Lower leg skin (tissue), 3 donors: ENCODE data around the gene AVP.

Experiments
- POLR2A ChIP-seq, 2 donors: fragments of 450-650 bp; IDR thresholded peaks; one replicate each; pipeline ENCODE4 v1.6.1; 2016 to 2017; ENCODE audit warnings: antibody characterized with exemption in 2 of 2, mild to moderate bottlenecking in 1 of 2, moderate library complexity in 1 of 2
- TF ChIP-seq, protein P1 (sequence below), 3 donors: fragments of 450-650 bp; IDR thresholded peaks; one replicate each; pipeline ENCODE4 v1.5.1; 2016; ENCODE audit warnings: antibody characterized with exemption in 3 of 3, mild to moderate bottlenecking in 3 of 3, moderate library complexity in 2 of 3

GRCh38 chr20:3134151-3134550, 49.6 kb upstream of the AVP start:
- TF ChIP-seq, protein P1, sequence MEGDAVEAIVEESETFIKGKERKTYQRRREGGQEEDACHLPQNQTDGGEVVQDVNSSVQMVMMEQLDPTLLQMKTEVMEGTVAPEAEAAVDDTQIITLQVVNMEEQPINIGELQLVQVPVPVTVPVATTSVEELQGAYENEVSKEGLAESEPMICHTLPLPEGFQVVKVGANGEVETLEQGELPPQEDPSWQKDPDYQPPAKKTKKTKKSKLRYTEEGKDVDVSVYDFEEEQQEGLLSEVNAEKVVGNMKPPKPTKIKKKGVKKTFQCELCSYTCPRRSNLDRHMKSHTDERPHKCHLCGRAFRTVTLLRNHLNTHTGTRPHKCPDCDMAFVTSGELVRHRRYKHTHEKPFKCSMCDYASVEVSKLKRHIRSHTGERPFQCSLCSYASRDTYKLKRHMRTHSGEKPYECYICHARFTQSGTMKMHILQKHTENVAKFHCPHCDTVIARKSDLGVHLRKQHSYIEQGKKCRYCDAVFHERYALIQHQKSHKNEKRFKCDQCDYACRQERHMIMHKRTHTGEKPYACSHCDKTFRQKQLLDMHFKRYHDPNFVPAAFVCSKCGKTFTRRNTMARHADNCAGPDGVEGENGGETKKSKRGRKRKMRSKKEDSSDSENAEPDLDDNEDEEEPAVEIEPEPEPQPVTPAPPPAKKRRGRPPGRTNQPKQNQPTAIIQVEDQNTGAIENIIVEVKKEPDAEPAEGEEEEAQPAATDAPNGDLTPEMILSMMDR (IDR thresholded peaks at IDR 0.05): no peak
- TF ChIP-seq POLR2A (IDR thresholded peaks at IDR 0.05): no peak
